GM21526 (cell line): ENCODE results near the gene SRGAP1.
"Not testable (repeated sequence)": the region's sequence is repeated elsewhere in the genome, so short reads cannot be mapped to it uniquely, and the experiment has no call there.

Experiments
- ATAC-seq: cut with Tn5 transposase; IDR thresholded peaks from one replicate; pipeline ENCODE4 v1.9.1; 2021; ENCODE audit warnings: moderate library complexity; ENCODE audit not compliant: unreplicated experiment, low FRiP score

Gene SRGAP1

DNA sequence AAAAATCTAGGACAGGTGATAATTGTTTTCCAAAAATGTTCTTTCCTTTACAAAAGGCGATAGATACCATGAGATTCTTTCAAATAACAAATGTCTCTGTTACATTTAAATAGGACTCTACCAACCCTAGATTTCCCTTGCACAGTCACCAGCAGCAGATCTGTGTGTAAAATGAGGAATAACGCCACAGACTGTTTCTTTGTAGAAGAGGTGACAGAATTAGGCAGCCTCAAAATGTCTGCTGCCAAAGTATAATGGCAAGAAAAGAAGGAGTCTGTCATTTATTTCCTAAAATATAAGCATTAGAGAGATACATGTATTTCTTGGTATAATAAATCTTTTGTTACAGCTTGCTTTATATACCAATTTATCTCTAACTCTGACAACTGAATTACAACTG is 8.5 kb upstream of the SRGAP1 start:
- ATAC-seq = no peak

- no peak for ATAC-seq
These were observed 7.6 kb upstream of the SRGAP1 start for GRCh38 chr12:63836936-63837335.

DNA sequence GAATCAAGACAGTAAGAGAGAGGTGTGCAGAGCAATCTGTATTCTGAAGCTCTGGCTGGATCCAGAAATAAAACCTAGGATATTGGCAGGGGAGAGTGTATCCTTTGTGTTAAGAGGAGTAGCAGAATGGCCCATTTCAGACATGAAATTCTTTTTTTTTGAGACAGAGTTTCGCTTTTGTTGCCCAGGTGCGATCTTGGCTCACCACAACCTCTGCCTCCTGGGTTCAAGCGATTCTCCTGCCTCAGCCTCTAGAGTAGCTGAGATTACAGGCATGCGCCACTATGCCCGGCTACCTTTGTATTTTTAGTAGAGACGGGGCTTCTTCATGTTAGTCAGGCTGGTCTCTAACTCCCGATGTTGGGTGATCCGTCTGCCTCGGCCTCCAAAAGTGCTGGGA is 6.1 kb upstream of the SRGAP1 start:
- ATAC-seq = no peak

- ATAC-seq = no peak
These were observed 3.5 kb upstream of the SRGAP1 start for GRCh38 chr12:63841011-63841410.

- no peak for ATAC-seq
These were observed 2.9 kb upstream of the SRGAP1 start for GRCh38 chr12:63841571-63841970.

GRCh38 chr12:63842750-63843149 is 1.8 kb upstream of the SRGAP1 start:
- not testable (repeated sequence) for ATAC-seq

DNA sequence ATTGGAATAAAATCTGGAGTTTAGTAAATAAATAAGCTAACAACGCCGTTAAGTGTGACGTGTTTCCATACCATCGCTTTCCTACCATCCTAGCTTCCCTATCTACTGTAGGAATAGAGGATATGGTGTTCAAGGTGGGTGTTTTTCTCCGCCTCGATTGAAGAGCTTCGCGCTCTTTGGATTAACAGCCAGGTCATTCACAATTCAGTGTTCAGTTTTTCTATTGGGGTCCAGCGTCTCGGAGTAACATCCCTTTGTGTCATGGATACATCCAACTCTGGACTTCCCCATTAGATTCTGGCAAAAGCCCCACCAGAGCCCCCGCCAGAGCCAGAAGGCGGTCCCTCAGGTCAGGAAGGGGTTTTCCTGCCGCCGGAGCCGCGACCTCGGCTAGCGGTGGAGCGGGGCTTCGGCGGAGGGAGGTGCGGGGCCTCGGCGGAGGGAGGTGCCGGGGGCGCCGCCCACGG is 1.2 kb upstream of the SRGAP1 start:
- ATAC-seq = no peak

GRCh38 chr12:63843721-63844390 is 644 bp upstream of the SRGAP1 start:
- peak; percentile 97 for ATAC-seq

- no peak for ATAC-seq
These were observed 1.2 kb downstream of the SRGAP1 start for GRCh38 chr12:63845726-63846125.

DNA sequence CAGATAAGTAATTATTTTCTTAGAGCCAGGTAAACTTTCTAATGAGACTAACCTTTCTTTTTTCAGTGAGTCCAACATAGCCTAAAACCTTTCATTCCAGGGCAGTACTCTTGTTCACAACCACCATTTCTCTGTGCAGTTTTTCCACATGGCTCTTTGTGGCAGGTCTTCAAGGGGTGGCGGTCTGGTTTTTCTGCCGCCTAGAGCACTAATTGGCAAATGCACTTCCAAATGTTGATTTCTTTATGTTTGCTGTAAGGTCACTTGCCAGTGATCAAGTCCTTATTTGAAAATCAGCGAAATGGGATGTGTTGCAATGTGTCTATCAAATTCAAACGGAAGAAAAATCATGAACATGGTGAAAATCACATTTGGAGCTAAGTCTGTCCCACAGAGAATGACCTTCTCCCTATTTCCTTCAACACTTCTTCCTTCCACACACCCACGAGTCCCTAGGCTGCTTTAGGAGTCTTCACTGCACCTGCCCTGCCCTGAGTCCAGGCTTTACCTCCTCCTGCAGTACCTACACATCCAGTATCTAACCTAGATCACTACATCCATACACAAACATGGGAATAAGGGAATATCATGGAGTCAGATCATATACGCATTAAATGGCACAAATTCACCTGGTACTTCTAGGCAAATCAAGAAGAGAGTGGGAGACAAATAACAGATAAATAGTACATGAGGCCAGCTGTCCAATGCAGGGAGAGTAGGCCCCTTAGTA is 1.9 kb downstream of the SRGAP1 start:
- no peak for ATAC-seq

DNA sequence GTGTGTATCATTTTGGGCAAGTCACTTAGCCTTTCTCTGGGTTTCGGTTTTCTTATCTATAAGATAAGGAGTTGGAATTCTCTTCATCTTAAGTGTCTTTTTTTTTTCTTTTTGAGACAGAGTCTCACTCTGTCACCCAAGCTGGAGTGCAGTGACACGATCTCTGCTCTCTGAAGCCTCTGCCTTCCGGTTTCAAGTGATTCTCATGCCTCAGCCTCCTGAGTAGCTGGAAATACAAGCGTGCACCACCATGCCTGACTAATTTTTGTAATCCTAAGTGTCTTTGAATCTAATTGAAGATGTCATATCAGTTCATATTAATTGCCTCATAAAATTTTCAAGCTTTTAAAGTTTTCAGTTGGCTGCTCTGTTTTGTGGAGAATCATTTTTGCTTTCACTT is 4.0 kb downstream of the SRGAP1 start:
- no peak for ATAC-seq

GRCh38 chr12:63849106-63849620 is 4.7 kb downstream of the SRGAP1 start:
- no peak for ATAC-seq

DNA sequence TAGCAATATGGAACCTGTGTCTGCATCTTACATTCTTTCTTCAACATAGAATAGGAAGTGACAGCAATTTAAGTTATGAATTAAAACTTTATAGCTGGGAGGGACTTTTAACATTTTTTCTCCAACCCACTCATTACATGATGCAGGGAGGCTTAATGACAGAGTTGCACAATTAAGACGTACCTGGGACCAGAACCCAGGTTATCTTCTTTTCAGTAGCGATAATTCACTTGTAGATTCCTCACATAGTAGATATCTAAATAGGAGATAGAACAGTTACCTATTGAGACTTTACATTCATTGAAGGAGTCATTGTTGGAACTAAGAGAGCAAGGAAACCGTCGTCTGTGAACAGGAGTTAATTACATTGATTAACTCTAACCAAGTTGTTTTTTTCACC is 5.1 kb downstream of the SRGAP1 start:
- no peak for ATAC-seq

GRCh38 chr12:63853978-63854377 is 9.5 kb downstream of the SRGAP1 start:
- no peak for ATAC-seq

GRCh38 chr12:63855299-63855698 is 10.8 kb downstream of the SRGAP1 start:
- no peak for ATAC-seq

GRCh38 chr12:63857771-63858670 is 13.5 kb downstream of the SRGAP1 start:
- no peak for ATAC-seq

DNA sequence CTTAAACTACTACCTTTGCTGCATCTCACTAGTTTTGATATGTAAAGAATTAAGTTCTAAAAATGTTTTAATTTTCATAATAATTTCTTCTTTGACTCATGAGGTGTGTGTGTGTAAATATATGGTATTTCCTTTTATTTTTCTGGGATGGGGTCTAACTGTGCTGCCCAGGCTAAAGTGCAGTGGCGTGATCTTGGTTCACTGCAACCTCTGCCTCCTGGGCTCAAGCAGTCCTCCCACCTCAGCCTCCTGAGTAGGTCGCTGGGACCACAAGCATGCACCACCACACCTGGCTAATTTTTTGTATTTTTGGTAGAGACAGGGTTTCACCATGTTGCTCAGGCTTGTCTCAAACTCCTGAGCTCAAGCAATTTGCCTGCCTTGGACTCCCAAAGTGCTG is 15.4 kb downstream of the SRGAP1 start:
- ATAC-seq = not testable (repeated sequence)

DNA sequence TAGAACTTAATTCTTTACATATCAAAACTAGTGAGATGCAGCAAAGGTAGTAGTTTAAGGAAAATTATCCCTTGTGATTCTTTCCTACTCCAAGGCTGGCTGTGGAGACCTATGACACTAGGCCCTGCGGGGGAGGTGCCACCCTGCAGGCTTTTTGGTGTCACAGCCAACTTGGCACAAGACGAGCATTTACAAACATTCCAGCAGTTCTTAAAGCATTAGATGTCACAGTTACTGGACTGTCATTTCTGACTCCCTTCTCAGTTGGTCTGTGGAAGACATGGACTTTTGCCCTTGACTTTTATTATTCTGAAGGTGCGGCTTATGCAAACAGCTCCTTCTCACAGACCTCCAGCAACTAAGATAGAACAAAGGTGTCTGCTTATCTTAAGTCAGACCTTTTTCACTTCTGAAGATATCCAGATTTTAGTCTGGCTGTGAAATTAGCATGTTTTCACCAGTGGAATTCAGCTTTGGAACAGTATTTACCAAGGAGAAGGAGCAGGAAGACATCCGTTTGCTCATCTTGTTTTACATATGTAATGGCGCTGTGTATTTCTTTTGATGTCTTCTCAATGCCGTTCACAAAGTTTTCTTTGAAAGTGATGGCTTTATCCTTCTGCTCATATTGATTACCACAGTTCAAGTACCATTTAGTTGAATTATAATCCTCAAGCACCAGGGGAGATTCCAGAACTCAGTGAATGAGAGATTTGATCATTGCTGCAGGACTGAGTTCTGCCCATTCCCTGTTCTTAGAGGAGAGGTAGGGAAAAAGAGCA is 17.9 kb downstream of the SRGAP1 start:
- ATAC-seq = no peak

GRCh38 chr12:63862969-63863230 is 18.4 kb downstream of the SRGAP1 start:
- no peak for ATAC-seq

DNA sequence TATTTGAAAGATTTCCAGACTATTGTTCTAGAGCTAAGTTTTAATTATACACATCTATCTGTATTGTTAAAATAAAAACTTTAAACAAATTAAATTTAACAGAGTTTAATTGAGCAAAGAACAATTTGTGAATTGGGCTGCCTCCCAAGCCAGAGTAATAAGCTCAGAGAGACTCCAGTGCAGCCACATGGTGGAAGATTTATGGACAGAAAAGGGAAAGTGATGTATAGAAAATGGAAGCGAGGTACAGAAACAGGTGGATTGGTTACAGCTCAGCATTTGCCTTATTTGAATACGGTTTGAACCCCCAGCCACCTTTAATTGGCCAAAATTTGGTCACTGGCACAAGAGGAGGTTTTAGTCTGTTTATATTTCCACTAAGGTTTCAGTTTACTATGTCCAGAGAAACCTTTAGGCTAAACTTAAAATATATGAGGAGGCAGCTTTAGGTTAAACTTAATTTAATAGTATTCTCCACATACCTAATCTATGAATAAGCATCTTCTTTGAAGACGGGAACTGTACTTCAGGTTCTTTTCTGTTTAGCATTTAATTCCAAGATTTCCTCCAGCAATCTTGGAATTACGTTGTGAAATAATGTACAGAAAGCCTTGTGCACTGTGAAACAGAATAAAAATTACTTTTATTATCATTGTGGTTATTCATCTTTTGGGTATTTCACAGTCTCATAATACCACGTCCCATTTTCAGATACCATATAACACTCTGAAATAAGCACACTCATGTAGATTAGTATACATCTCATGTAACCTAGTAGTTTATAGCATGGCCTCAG is 19.4 kb downstream of the SRGAP1 start:
- ATAC-seq = no peak
